Measurements from ENCODE around the gene NAPB.
"Not testable (repeated sequence)": the region's sequence is repeated elsewhere in the genome, so short reads cannot be mapped to it uniquely, and the experiment has no call there.

The NAPB gene

DNA sequence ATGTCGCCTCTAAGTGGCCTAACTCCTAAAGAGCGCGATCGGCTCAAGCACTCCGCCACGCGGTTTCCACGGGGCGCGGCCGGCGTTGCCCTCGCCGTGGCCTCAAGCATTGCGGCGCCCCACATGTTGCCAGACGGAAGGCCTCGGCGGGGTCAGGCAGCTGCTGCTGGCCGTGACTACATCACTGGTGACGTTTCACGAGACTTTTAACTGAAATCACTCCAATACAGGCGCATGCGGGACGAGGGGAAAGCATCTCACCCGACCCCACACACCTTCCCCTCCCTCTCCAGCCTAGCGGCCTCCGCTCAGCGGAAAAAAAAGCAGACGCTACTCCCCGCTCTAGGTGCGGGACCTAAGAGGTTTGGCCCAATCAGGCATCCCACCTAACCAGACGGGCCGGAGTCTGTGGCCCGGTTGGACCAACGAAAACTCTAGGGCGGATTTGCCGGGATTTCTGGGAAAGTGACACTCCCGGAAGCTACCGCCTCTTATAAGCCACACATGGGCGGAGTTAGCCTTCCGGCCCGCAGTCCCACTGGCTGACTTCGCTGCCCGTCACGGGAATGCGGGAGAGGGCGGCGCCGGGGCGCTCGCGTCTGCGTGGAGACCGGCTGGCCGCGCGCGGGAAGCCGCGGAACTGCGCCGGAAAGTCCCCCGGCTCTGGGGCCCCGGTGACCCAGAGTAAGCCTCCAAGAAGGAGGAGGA, 70.9 kb downstream of the NAPB start, which contains the start of gene NXT1:
Gene NXT1, plus strand, starts transcription at position 596 of the 708 bp plus-strand sequence. CDS start 3,251 bp downstream, outside the sequence.
- Histone ChIP-seq H3K4me3 (ENCODE audit: low read length) (peak within 1 kb of the TSS; percentile 85), H3K4me2 (ENCODE audit: low read length) (peak within 1 kb of the TSS; percentile 91), H3K9ac (ENCODE audit: low read depth, low read length) (peak within 1 kb of the TSS; percentile 92), H3K4me1 (ENCODE audit: control insufficient read depth, insufficient read depth, low read length) (peaks cover 17% of the 10 kb centered on the region), H3K27me3 (ENCODE audit: control insufficient read depth, insufficient read depth, low read length) (no peaks in the 10 kb centered on the region), H3K36me3 (ENCODE audit: insufficient read depth, low read length) (peaks cover 11% of the 10 kb centered on the region), H3K9me3 (replicated peaks; ENCODE audit: low read length) (no peaks in the 10 kb centered on the region)

DNA sequence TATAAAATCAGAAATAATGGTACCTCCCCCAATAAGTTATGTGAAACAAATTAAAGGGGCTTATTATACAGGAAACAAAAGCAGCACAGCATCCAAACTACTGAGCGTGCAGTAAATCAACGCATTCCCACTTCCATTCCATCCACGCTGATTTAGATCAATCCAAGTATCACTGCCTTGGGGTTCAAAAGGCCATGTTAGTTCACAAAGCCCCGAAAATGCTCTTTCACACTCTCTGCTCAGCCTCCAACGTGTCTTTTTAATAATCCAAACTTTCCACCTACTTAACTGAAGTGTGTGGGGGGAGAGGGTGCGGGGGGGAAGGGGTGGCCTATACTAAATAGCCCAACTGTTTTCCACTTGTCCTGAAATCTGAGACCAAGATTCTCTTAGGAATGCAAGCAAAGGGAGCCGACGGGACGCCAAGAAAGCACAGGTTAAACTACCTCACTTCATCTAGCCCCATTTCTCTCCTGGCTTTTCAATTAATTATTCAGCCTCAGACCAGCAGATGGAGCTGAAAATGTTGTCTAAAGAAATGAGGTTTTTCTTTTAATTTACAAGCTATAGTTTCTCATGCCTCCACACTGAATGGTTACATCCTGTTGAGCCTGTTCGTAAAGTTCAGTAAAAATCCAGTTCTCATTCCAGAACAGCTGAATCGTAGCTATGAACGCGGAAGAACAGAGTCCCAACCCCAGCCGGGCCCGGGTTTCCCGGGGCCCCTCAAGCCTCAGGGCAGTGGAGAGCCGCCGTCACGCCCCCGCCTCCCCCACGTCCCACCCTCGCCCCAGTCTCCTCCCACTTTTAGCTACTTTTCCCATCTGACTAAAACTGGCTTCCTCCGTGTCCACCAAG, 71.7 kb downstream of the NAPB start:
- peak overlapping the region; percentile 92 for H3K9ac ChIP-seq (ENCODE audit: low read depth, low read length)
- H3K36me3 ChIP-seq (ENCODE audit: insufficient read depth, low read length): peaks cover 5% of the 10 kb centered on the region
- H3K9me3 ChIP-seq (replicated peaks; ENCODE audit: low read length): no peaks in the 10 kb centered on the region
- H3K4me1 ChIP-seq (ENCODE audit: control insufficient read depth, insufficient read depth, low read length): peaks cover 17% of the 10 kb centered on the region
- peak overlapping the region; percentile 91 for H3K4me2 ChIP-seq (ENCODE audit: low read length)
- H3K27me3 ChIP-seq (ENCODE audit: control insufficient read depth, insufficient read depth, low read length): no peaks in the 10 kb centered on the region
- H3K4me3 ChIP-seq (ENCODE audit: low read length): peak overlapping the region; percentile 85

GRCh38 chr20:23348510-23348909, 72.8 kb downstream of the NAPB start:
- not testable (repeated sequence) for H3K4me2 ChIP-seq (ENCODE audit: low read length); H3K27me3 ChIP-seq (ENCODE audit: control insufficient read depth, insufficient read depth, low read length); H3K9ac ChIP-seq (ENCODE audit: low read depth, low read length); H3K4me3 ChIP-seq (ENCODE audit: low read length); H3K36me3 ChIP-seq (ENCODE audit: insufficient read depth, low read length); H3K9me3 ChIP-seq (replicated peaks; ENCODE audit: low read length)
- H3K4me1 ChIP-seq (ENCODE audit: control insufficient read depth, insufficient read depth, low read length): peaks cover 17% of the 10 kb centered on the region

- no peak overlapping the region for H3K4me2 ChIP-seq (ENCODE audit: low read length)
- no peaks in the 10 kb centered on the region for H3K36me3 ChIP-seq (ENCODE audit: insufficient read depth, low read length)
- no peak overlapping the region for H3K9ac ChIP-seq (ENCODE audit: low read depth, low read length)
- no peaks in the 10 kb centered on the region for H3K9me3 ChIP-seq (replicated peaks; ENCODE audit: low read length)
- peaks cover 16% of the 10 kb centered on the region for H3K4me1 ChIP-seq (ENCODE audit: control insufficient read depth, insufficient read depth, low read length)
- no peak overlapping the region for H3K4me3 ChIP-seq (ENCODE audit: low read length)
- H3K27me3 ChIP-seq (ENCODE audit: control insufficient read depth, insufficient read depth, low read length): no peaks in the 10 kb centered on the region
Observed at GRCh38 chr20:23347791-23348190, 73.5 kb downstream of the NAPB start.

GRCh38 chr20:23346002-23346401, 75.3 kb downstream of the NAPB start:
- Histone ChIP-seq H3K27me3 (ENCODE audit: control insufficient read depth, insufficient read depth, low read length) (peaks cover 5% of the 10 kb centered on the region), H3K4me1 (ENCODE audit: control insufficient read depth, insufficient read depth, low read length) (peaks cover 6% of the 10 kb centered on the region), H3K9ac (ENCODE audit: low read depth, low read length) (no peak overlapping the region), H3K9me3 (replicated peaks; ENCODE audit: low read length) (no peaks in the 10 kb centered on the region), H3K36me3 (ENCODE audit: insufficient read depth, low read length) (no peaks in the 10 kb centered on the region), H3K4me3 (ENCODE audit: low read length) (no peak overlapping the region), H3K4me2 (ENCODE audit: low read length) (no peak overlapping the region)

DNA sequence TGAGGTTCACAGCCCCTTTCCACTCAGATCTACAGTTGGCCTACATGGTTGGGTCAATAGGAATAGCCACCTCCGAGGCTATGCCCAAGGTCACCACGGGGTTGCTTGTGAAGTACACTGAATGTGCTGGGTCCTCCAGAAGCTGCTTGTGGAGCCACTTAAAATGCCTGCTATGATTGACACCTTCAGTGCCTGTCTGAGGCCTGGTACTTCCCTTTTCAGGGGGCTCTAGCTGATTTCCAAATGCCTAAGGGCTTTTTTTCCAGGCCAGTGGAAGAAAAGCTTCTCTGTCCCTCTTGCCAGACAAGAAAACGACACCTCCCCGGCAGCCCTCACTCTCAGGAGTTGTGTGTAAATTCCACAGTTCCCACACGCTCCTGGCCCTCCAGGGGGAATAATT, 77.0 kb downstream of the NAPB start:
- H3K36me3 ChIP-seq (ENCODE audit: insufficient read depth, low read length): no peaks in the 10 kb centered on the region
- H3K9me3 ChIP-seq (replicated peaks; ENCODE audit: low read length): no peaks in the 10 kb centered on the region
- H3K9ac ChIP-seq (ENCODE audit: low read depth, low read length): no peak overlapping the region
- H3K27me3 ChIP-seq (ENCODE audit: control insufficient read depth, insufficient read depth, low read length): peaks cover 5% of the 10 kb centered on the region
- no peak overlapping the region for H3K4me3 ChIP-seq (ENCODE audit: low read length)
- H3K4me1 ChIP-seq (ENCODE audit: control insufficient read depth, insufficient read depth, low read length): peaks cover 3% of the 10 kb centered on the region
- H3K4me2 ChIP-seq (ENCODE audit: low read length): no peak overlapping the region

DNA sequence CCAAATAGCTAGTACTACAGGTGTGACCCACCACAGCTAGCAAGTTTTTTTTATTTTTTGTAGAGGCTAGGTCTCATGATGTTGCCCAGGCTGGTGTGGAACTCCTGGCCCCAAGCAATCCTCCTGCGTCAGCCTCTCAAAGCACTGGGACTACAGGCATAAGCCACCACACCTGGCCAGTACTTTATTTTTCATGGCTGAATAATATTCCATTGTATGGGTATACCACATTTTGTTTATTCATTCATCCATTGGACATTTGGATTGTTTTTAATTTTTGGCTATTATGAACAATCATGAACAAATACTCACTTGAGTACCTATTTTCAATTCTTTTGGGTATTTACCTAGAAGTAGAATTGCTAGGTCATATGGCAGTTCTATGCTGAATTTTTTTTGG, 77.7 kb downstream of the NAPB start:
- Histone ChIP-seq H3K36me3 (ENCODE audit: insufficient read depth, low read length) (no peaks in the 10 kb centered on the region), H3K9me3 (replicated peaks; ENCODE audit: low read length) (no peaks in the 10 kb centered on the region), H3K4me1 (ENCODE audit: control insufficient read depth, insufficient read depth, low read length) (no peaks in the 10 kb centered on the region), H3K9ac (ENCODE audit: low read depth, low read length) (no peak overlapping the region), H3K27me3 (ENCODE audit: control insufficient read depth, insufficient read depth, low read length) (peaks cover 5% of the 10 kb centered on the region), H3K4me3 (ENCODE audit: low read length) (no peak overlapping the region), H3K4me2 (ENCODE audit: low read length) (no peak overlapping the region)

- Histone ChIP-seq H3K4me3 (ENCODE audit: low read length) (no peak overlapping the region), H3K9me3 (replicated peaks; ENCODE audit: low read length) (no peaks in the 10 kb centered on the region), H3K4me2 (ENCODE audit: low read length) (no peak overlapping the region), H3K36me3 (ENCODE audit: insufficient read depth, low read length) (no peaks in the 10 kb centered on the region), H3K9ac (ENCODE audit: low read depth, low read length) (no peak overlapping the region), H3K27me3 (ENCODE audit: control insufficient read depth, insufficient read depth, low read length) (peaks cover 8% of the 10 kb centered on the region), H3K4me1 (ENCODE audit: control insufficient read depth, insufficient read depth, low read length) (no peaks in the 10 kb centered on the region)
Observed at GRCh38 chr20:23341073-23341472, 80.2 kb downstream of the NAPB start.

DNA sequence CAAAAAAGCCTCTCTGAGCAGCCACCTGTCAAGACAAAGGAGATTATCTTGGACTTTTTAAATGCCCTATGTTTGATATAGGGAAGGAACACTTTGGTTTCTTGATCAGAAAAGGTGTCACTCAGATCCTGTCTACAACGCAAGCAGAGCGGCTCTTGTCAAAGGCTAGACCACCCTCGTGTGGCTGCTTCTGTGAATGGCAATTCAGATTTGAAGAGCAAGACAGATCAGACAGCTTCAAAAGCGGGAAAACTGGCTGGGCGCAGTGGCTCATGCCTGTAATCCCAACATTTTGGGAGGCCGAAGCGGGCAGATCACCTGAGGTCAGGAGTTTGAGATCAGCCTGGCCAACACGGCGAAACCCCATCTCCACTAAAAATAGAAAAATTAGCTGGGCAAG, 80.8 kb downstream of the NAPB start:
- Histone ChIP-seq H3K36me3 (ENCODE audit: insufficient read depth, low read length) (no peaks in the 10 kb centered on the region), H3K4me1 (ENCODE audit: control insufficient read depth, insufficient read depth, low read length) (no peaks in the 10 kb centered on the region), H3K9ac (ENCODE audit: low read depth, low read length) (no peak overlapping the region), H3K4me2 (ENCODE audit: low read length) (no peak overlapping the region), H3K9me3 (replicated peaks; ENCODE audit: low read length) (no peaks in the 10 kb centered on the region), H3K27me3 (ENCODE audit: control insufficient read depth, insufficient read depth, low read length) (peaks cover 8% of the 10 kb centered on the region), H3K4me3 (ENCODE audit: low read length) (no peak overlapping the region)

DNA sequence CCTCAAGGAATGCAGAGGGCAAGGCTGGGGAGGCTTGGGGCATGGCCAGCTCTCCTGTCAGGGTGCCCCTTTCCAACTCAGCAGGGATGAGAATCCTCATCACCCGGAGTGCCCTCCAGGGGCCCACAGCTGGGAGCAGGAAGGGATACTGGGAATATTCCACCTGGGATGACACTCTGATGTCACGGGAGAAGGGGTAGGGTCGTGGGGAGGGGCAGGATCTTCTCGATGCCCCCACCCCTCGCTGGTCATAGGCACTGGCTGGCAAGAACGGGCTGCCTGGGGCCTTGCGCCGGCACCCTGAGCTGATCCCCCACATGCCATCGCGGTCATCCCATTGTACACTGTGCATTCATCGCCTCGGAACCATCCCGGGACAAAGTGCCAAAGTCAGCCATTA, 81.3 kb downstream of the NAPB start:
- Histone ChIP-seq H3K4me2 (ENCODE audit: low read length) (no peak overlapping the region), H3K4me3 (ENCODE audit: low read length) (no peak overlapping the region), H3K36me3 (ENCODE audit: insufficient read depth, low read length) (no peaks in the 10 kb centered on the region), H3K4me1 (ENCODE audit: control insufficient read depth, insufficient read depth, low read length) (no peaks in the 10 kb centered on the region), H3K9ac (ENCODE audit: low read depth, low read length) (no peak overlapping the region), H3K27me3 (ENCODE audit: control insufficient read depth, insufficient read depth, low read length) (peaks cover 8% of the 10 kb centered on the region), H3K9me3 (replicated peaks; ENCODE audit: low read length) (no peaks in the 10 kb centered on the region)

DNA sequence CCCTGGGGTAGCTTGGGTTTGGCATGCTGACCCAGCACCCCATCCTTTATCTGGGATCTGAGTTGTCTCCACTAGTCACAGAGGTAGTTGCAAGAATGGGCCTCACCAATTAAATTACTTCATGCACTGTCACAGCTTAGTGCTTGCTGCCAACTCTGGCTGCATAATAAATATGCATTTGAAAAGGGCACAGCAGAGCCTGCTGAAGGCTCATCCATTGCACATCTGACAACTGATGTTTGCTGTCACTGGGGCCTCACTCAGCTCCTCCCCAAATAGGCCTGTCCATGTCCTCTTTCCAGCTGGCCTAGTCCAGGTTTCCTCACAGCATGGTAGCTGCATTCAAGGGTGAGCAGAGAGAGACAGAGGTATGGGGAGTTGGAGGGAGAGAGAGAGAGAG, 84.0 kb downstream of the NAPB start:
- Histone ChIP-seq H3K4me1 (ENCODE audit: control insufficient read depth, insufficient read depth, low read length) (no peaks in the 10 kb centered on the region), H3K9ac (ENCODE audit: low read depth, low read length) (no peak overlapping the region), H3K4me3 (ENCODE audit: low read length) (no peak overlapping the region), H3K4me2 (ENCODE audit: low read length) (no peak overlapping the region), H3K36me3 (ENCODE audit: insufficient read depth, low read length) (no peaks in the 10 kb centered on the region), H3K27me3 (ENCODE audit: control insufficient read depth, insufficient read depth, low read length) (peaks cover 8% of the 10 kb centered on the region), H3K9me3 (replicated peaks; ENCODE audit: low read length) (no peaks in the 10 kb centered on the region)
